ENCODE measurements around the gene ACOT7. TPM values are rescaled to one million over a fixed set of nuclear protein-coding genes. Genes with fewer than 3 reads are reported as not detected.
"Not testable (repeated sequence)": the region's sequence is repeated elsewhere in the genome, so short reads cannot be mapped to it uniquely, and the experiment has no call there.

The ACOT7 gene
- polyA plus RNA-seq, 1 experiment, result 157 TPM

- ChIA-PET CTCF (interaction anchor here (0.8 to 1.3 kb wide), 3 partner anchors 10 to 31 kb away, joined by 3 read pairs; no protein-coding TSS in a partner anchor), POLR2A (no interaction called here)
- DNase-seq (ENCODE audit: low read depth), result no peak
- no peak for TF ChIP-seq CTCF (IDR thresholded peaks at IDR 0.05; ENCODE audit: insufficient read depth, low read depth, low read length)
- Histone ChIP-seq H3K27me3 (ENCODE audit: control insufficient read depth, insufficient read depth, low read length) (no peaks in the 10 kb centered on the region), H3K4me3 (ENCODE audit: low read depth, low read length) (no peak overlapping the region), H3K36me3 (ENCODE audit: control insufficient read depth, insufficient read depth, low read length) (no peaks in the 10 kb centered on the region)
These were observed 19.4 kb downstream of the ACOT7 start for GRCh38 chr1:6373961-6374720.

DNA sequence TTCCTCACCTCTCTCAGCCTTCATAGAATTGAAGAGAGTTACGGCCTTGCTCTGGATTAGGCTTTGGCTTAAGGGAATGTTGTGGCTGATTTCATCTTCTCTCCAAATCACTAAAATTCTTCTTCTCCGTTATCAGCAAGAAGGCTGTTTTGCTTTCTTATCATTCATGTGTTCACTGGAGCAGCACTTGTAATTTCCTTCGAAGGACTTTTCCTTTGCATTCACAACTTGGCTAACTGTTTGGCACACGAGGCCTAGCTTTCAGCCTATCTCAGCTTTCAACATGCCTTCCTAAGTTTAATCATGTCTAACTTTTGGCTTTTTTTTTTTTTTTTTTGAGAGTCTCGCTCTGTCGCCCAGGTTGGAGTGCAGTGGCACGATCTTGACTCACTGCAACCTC, 21.3 kb downstream of the ACOT7 start:
- H3K27me3 ChIP-seq (ENCODE audit: control insufficient read depth, insufficient read depth, low read length); DNase-seq (ENCODE audit: low read depth); POLR2A ChIA-PET; CTCF ChIA-PET; H3K4me3 ChIP-seq (ENCODE audit: low read depth, low read length); H3K36me3 ChIP-seq (ENCODE audit: control insufficient read depth, insufficient read depth, low read length): not testable (repeated sequence)

- DNase-seq (ENCODE audit: low read depth), result no peak
- H3K27me3 ChIP-seq (ENCODE audit: control insufficient read depth, insufficient read depth, low read length), result no peaks in the 10 kb centered on the region
- CTCF ChIA-PET, result interaction anchor here (1.9 kb wide), 1 partner anchor 35 kb away, joined by 5 read pairs; no protein-coding TSS in a partner anchor
- H3K36me3 ChIP-seq (ENCODE audit: control insufficient read depth, insufficient read depth, low read length), result no peaks in the 10 kb centered on the region
- TF ChIP-seq CTCF (IDR thresholded peaks at IDR 0.05; ENCODE audit: insufficient read depth, low read depth, low read length), result no peak
- H3K4me3 ChIP-seq (ENCODE audit: low read depth, low read length), result no peak overlapping the region
- POLR2A ChIA-PET, result no interaction called here
These were observed 23.6 kb downstream of the ACOT7 start for GRCh38 chr1:6370006-6370405.

- ChIA-PET CTCF (interaction anchor here (0.6 to 3.2 kb wide), 10 partner anchors 10 to 120 kb away, joined by 3 to 17 read pairs (median 3); no protein-coding TSS in a partner anchor), POLR2A (no interaction called here)
- DNase-seq (ENCODE audit: low read depth), result no peak
- TF ChIP-seq CTCF (IDR thresholded peaks at IDR 0.05; ENCODE audit: insufficient read depth, low read depth, low read length), result no peak
- H3K4me3 ChIP-seq (ENCODE audit: low read depth, low read length), result no peak overlapping the region
- no peaks in the 10 kb centered on the region for H3K36me3 ChIP-seq (ENCODE audit: control insufficient read depth, insufficient read depth, low read length)
- no peaks in the 10 kb centered on the region for H3K27me3 ChIP-seq (ENCODE audit: control insufficient read depth, insufficient read depth, low read length)
These were observed 26.1 kb downstream of the ACOT7 start for GRCh38 chr1:6367381-6368012.

DNA sequence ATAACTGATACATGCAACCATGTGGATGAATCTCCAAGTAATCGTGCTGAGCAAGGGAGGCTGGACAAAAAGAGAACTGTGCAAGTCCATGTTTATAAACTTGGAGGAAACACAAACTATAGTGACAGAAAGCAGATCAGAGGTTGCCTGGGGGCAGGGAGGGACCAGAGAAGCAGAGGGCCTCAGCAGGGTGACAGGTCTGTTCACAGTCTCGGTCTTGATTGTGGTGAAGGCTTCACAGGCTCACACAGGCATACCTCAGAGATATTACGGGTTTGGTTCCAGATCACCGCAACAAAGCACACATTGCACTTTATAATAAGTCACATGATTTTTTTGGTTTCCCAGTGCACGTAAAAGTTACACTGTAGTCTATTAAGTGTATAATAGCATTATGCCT, 28.5 kb downstream of the ACOT7 start:
- no peak for TF ChIP-seq CTCF (IDR thresholded peaks at IDR 0.05; ENCODE audit: insufficient read depth, low read depth, low read length)
- DNase-seq (ENCODE audit: low read depth), result no peak
- ChIA-PET POLR2A (no interaction called here), CTCF (interaction anchor here (2.0 to 7.6 kb wide), 2 partner anchors 73 to 83 kb away, joined by 4 to 66 read pairs; no protein-coding TSS in a partner anchor)
- H3K4me3 ChIP-seq (ENCODE audit: low read depth, low read length), result no peak overlapping the region
- H3K27me3 ChIP-seq (ENCODE audit: control insufficient read depth, insufficient read depth, low read length), result no peaks in the 10 kb centered on the region
- no peaks in the 10 kb centered on the region for H3K36me3 ChIP-seq (ENCODE audit: control insufficient read depth, insufficient read depth, low read length)

Measured in BJ (cell line).